ENCODE measurements around the gene KIR3DL2. TPM values are rescaled to one million over a fixed set of nuclear protein-coding genes. Genes with fewer than 3 reads are reported as not detected.
"Not testable (repeated sequence)": the region's sequence is repeated elsewhere in the genome, so short reads cannot be mapped to it uniquely, and the experiment has no call there.

The KIR3DL2 gene
- total and polyA plus RNA-seq, 2 of the 4 experiments (the other 2 are of a cell fraction): not detected

DNA sequence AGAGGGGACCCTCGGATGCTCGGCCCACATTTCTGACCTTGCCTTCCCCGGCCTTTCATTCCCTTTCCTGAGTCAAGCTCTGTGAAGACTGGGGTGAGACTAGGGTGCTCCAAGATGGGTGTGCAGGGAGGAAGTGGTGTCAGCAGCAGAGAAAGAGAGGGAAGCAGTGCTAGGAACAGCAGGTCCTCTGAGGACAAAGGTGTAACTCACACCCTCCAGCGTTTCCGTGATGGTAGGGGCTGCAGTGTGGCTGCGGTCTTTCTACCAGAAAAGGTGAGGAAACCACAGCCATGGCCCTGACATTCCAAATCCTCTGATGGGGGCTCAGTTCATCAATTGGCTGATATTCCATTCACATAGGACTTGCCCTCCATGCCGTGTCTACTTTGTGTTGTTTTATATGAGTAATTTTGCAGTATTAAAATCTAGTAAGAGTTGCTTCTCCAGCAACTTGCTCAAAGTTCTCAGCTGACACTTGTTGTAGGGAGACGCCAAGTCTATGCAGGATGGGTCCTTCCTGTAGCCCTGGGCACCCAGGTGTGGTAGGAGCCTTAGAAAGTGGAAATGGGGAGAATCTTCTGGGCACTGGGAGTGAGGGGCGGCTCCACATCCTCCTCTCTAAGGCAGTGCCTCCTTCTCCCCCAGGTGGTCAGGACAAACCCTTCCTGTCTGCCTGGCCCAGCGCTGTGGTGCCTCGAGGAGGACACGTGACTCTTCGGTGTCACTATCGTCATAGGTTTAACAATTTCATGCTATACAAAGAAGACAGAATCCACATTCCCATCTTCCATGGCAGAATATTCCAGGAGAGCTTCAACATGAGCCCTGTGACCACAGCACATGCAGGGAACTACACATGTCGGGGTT, 32.3 kb upstream of the KIR3DL2 start:
- Histone ChIP-seq H3K9ac (ENCODE audit: low read depth, low read length) (no peak overlapping the region), H3K9me1 (ENCODE audit: insufficient read depth, low read length) (no peaks in the 10 kb centered on the region), H3K9me3 (ENCODE audit: control insufficient read depth, insufficient read depth, low read length) (peaks cover 32% of the 10 kb centered on the region), H2BK15ac (ENCODE audit: low read depth, low read length) (no peak overlapping the region), H3K36me3 (ENCODE audit: control insufficient read depth, insufficient read depth, low read length) (no peaks in the 10 kb centered on the region), H3K27me3 (ENCODE audit: control insufficient read depth, insufficient read depth, low read length) (no peaks in the 10 kb centered on the region), H3K4me2 (ENCODE audit: low read depth, low read length) (no peak overlapping the region), H3K23ac (ENCODE audit: low read depth, low read length) (no peak overlapping the region), H2BK120ac (ENCODE audit: low read depth, low read length) (no peak overlapping the region), H4K8ac (ENCODE audit: low read depth in 2 of 2, low read length in 2 of 2) (no peak overlapping the region), H3K27ac (ENCODE audit: insufficient read depth, low read length) (no peak overlapping the region), H3K18ac (ENCODE audit: low read depth, low read length) (no peak overlapping the region), H2AK5ac (ENCODE audit: low read depth, low read length) (no peak overlapping the region), H4K5ac (ENCODE audit: low read depth, low read length) (no peak overlapping the region), H3K4ac (ENCODE audit: low read depth, low read length) (no peak overlapping the region), H4K20me1 (ENCODE audit: insufficient read depth, low read length) (no peaks in the 10 kb centered on the region), H2AK9ac (replicated peaks; ENCODE audit: low read depth, low read length, poor library complexity) (no peak overlapping the region), H3K79me1 (ENCODE audit: low read depth in 1 of 2, low read length in 2 of 2) (no peaks in the 10 kb centered on the region), H3K4me3 (ENCODE audit: insufficient read depth, low read depth, low read length) (no peak overlapping the region), H2BK5ac (ENCODE audit: low read depth, low read length, poor library complexity, severe bottlenecking) (no peak overlapping the region), H2AFZ (replicated peaks; ENCODE audit: low read length, poor library complexity) (no peak overlapping the region), H3K56ac (ENCODE audit: extremely low read depth, insufficient read depth, low read length) (no peak overlapping the region), H3K4me1 (ENCODE audit: control insufficient read depth, insufficient read depth, low read length) (no peaks in the 10 kb centered on the region), H2BK20ac (ENCODE audit: low read depth, low read length) (no peak overlapping the region), H4K91ac (ENCODE audit: insufficient read depth, low read depth, low read length) (no peak overlapping the region), H3K14ac (replicated peaks; ENCODE audit: low read depth, low read length) (no peak overlapping the region)
- intact Hi-C loops (cut with micrococcal nuclease) (no loop called here), in situ Hi-C loops (cut with MboI; ENCODE audit: low sequenced_read_pairs) (no loop called here), dilution Hi-C loops (cut with HindIII; ENCODE audit: low sequenced_read_pairs, unreplicated experiment) (no loop called here)
- 91% methylated on average over 4 of the region's 15 CpGs; no CpG with 5 or more reads in 1 of the 2 experiments for WGBS, 2 experiments (ENCODE audit: extremely low coverage in 2 of 2, insufficient read length in 1 of 2)
- TF ChIP-seq, protein P1, sequence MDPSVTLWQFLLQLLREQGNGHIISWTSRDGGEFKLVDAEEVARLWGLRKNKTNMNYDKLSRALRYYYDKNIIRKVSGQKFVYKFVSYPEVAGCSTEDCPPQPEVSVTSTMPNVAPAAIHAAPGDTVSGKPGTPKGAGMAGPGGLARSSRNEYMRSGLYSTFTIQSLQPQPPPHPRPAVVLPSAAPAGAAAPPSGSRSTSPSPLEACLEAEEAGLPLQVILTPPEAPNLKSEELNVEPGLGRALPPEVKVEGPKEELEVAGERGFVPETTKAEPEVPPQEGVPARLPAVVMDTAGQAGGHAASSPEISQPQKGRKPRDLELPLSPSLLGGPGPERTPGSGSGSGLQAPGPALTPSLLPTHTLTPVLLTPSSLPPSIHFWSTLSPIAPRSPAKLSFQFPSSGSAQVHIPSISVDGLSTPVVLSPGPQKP (IDR thresholded peaks at IDR 0.05; ENCODE audit: borderline replicate concordance, low read depth, low read length): no peak
- TF ChIP-seq MAZ (IDR thresholded peaks at IDR 0.05; ENCODE audit: borderline replicate concordance, low read depth, low read length) (no peak), NFE2L2 (IDR thresholded peaks at IDR 0.05; ENCODE audit: low read depth, low read length) (no peak), CEBPB (IDR thresholded peaks at IDR 0.05; ENCODE audit: low read depth, low read length) (no peak), BHLHE40 (IDR thresholded peaks at IDR 0.05; ENCODE audit: low read depth, low read length) (no peak), RFX5 (IDR thresholded peaks at IDR 0.05; ENCODE audit: low read depth, low read length) (no peak)
- BruUV-seq (replicated peaks): no TSS peak
- CTCF ChIA-PET: no interaction called here
- DNase-seq (no peak), ATAC-seq (ENCODE audit: low read depth) (no peak)
- POLR2A ChIA-PET (ENCODE audit: unreplicated experiment): no interaction called here

DNA sequence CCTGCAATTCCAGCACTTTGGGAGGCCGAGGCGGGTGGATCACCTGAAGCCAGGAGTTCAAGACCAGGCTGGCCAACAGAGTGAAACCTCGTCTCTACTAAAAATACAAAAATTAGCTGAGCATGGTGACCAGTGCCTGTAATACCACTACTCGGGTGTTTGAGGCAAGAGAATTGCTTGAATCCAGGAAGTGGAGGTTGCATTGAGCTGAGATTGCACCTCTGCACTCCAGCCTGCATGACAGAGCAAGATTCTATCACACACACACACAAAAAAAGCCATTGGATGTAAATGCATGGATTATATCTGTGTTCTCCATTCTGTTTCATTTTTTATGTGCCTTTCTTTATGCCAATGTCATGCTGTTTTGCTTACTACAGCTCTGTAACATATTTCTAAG, 25.8 kb upstream of the KIR3DL2 start:
- H3K23ac ChIP-seq (ENCODE audit: low read depth, low read length); H3K9ac ChIP-seq (ENCODE audit: low read depth, low read length); in situ Hi-C loops (cut with MboI; ENCODE audit: low sequenced_read_pairs); H3K4me3 ChIP-seq (ENCODE audit: insufficient read depth, low read depth, low read length); POLR2A ChIA-PET (ENCODE audit: unreplicated experiment); H3K36me3 ChIP-seq (ENCODE audit: control insufficient read depth, insufficient read depth, low read length); BruUV-seq (replicated peaks); H4K91ac ChIP-seq (ENCODE audit: insufficient read depth, low read depth, low read length); H4K8ac ChIP-seq (ENCODE audit: low read depth in 2 of 2, low read length in 2 of 2); H2BK120ac ChIP-seq (ENCODE audit: low read depth, low read length); H2AK9ac ChIP-seq (replicated peaks; ENCODE audit: low read depth, low read length, poor library complexity); H4K5ac ChIP-seq (ENCODE audit: low read depth, low read length); H2BK5ac ChIP-seq (ENCODE audit: low read depth, low read length, poor library complexity, severe bottlenecking); dilution Hi-C loops (cut with HindIII; ENCODE audit: low sequenced_read_pairs, unreplicated experiment); intact Hi-C loops (cut with micrococcal nuclease); H2AFZ ChIP-seq (replicated peaks; ENCODE audit: low read length, poor library complexity); H3K4me2 ChIP-seq (ENCODE audit: low read depth, low read length); H3K14ac ChIP-seq (replicated peaks; ENCODE audit: low read depth, low read length); DNase-seq; H3K27ac ChIP-seq (ENCODE audit: insufficient read depth, low read length); H4K20me1 ChIP-seq (ENCODE audit: insufficient read depth, low read length); H3K9me1 ChIP-seq (ENCODE audit: insufficient read depth, low read length); ATAC-seq (ENCODE audit: low read depth); H3K4me1 ChIP-seq (ENCODE audit: control insufficient read depth, insufficient read depth, low read length); CTCF ChIA-PET; H2BK20ac ChIP-seq (ENCODE audit: low read depth, low read length); H3K79me1 ChIP-seq (ENCODE audit: low read depth in 1 of 2, low read length in 2 of 2); H2AK5ac ChIP-seq (ENCODE audit: low read depth, low read length); H3K27me3 ChIP-seq (ENCODE audit: control insufficient read depth, insufficient read depth, low read length); H3K4ac ChIP-seq (ENCODE audit: low read depth, low read length); H3K56ac ChIP-seq (ENCODE audit: extremely low read depth, insufficient read depth, low read length); H3K18ac ChIP-seq (ENCODE audit: low read depth, low read length); H2BK15ac ChIP-seq (ENCODE audit: low read depth, low read length): not testable (repeated sequence)
- H3K9me3 ChIP-seq (ENCODE audit: control insufficient read depth, insufficient read depth, low read length): peaks cover 11% of the 10 kb centered on the region; the same call in 1 of the 2 replicates
- no CpG with 5 or more reads among the region's 4 CpGs for WGBS, 2 experiments (ENCODE audit: extremely low coverage in 2 of 2, insufficient read length in 1 of 2)
